Astrocyte of the hippocampus (primary cell): Measurements from ENCODE around the gene HCAR1.
"Not testable (repeated sequence)": the region's sequence is repeated elsewhere in the genome, so short reads cannot be mapped to it uniquely, and the experiment has no call there.

Experiments used
- DNase-seq: peaks from one replicate; pipeline ENCODE4 v3.0.0; 2011; ENCODE audit warnings: low read depth, low spot score

The HCAR1 gene, protein sequence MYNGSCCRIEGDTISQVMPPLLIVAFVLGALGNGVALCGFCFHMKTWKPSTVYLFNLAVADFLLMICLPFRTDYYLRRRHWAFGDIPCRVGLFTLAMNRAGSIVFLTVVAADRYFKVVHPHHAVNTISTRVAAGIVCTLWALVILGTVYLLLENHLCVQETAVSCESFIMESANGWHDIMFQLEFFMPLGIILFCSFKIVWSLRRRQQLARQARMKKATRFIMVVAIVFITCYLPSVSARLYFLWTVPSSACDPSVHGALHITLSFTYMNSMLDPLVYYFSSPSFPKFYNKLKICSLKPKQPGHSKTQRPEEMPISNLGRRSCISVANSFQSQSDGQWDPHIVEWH

DNA sequence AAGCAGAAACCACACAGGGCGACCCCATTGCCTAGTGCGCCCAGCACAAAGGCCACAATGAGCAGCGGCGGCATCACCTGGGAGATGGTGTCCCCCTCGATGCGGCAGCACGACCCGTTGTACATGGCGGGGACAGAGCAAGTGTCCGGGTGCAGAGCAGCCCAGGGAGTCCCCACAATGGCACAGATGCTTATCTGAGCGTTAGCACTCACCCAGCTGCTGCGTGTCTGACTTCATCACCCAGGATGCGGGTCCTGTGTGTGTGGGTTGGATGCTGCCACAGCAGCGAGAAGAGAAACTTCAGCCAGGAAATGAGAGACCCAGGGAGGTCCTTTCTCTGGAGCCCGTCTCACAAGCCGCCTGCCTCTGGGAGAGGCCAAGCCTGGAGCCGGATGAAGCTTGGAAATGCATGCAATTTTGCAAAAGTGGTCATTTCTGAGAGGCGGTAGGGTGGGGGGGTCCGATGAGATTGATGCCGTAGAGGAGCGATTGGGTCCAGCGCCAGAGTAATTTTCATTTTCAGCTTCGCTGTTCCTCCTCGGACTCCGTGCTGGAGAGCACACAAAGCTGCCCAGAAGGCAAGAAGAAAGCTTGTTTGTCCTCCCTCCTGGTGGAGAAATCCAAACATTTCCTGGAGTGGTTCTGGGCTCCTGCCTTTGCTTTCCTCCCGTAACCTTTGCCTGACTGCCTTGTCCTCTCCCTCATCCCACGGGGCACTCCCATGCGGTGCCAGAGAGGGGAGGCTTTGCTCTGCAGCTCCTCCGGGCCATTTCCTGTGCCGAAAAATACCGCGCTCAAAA is at the start of gene HCAR1:
Gene HCAR1, minus strand, starts transcription at position 630 of the 800 bp plus-strand sequence. Its CDS starts 505 bp downstream, at position 125.
- DNase-seq: no peak

DNA sequence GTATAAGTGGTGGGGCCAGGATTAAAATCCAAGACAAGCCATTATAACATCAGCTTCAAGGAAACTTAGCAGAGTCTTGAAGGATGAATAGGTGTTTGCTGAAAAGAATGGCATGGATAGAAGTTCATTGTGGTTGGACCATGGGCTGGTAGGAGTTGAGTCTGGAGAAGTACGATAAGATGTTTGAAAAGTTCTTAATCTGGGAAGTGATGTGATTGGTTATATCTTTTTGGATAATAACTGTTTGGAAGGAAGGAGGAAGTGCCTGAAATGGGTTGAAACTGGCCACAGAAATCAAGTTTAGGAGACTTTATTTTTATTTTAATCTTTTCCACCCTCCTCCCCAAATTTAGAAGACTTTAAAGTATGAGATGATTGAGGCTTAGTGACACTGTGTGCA is 26.9 kb upstream of the HCAR1 start:
- no peak for DNase-seq

GRCh38 chr12:122754790-122755189 is 24.1 kb upstream of the HCAR1 start:
- no peak for DNase-seq

DNA sequence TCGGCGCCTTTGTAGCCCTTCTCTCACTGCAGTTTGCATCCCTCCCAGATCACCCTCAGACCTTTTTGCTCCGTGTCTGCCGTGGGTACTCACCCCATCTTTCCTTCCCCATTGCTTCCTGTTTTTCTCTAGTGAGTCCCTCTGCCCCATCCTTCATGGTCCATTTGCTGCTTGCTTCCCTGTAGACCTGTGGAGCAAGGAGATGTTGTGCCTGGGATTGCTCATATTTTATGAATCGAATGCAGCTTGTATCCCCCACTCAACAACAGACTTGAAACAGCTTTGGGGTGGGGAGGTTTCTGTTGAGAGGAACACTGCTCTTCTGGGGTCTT is 22.6 kb upstream of the HCAR1 start:
- peak; percentile 17 for DNase-seq

DNA sequence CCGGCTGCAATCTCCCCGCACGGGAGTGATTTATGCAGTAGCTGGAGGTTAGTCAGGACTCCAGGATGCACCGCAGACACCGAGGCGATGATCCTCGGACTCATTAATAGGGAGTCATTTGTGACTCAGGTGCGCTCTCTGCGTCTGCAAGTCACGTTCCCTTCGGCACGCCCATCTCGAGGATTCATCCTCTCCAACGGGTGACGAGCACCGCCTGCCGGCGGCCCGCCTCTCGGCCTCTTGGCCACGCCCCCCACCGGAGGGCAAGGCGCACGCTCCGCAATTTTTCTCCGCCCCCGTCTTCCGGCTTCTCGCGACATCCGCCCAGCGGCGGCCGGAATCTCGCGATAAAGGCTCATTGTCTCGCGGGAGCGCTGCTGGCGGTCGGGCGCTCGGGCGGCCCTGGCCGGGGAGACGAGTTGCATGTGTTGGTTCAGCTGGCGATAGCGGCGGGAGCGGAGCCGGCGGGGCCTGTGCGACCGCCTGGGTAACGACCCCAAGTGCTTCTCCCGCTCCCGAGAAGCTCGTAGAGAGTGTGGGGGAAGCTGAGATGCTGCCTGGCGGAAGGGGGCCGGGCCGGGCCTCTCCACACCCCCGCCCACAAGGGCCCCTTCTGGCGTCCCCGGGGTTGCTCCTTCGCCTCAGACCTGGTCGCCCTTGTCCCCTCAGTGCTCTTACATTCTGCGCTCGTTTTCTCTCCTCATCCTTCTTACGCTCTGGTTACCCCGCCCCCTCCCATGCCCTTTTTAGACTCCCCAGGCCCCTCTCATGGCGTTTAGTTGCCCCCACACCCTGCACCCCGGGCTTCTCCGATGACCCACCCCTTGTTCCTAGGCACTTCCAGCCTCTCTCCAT is 22.0 kb upstream of the HCAR1 start, which contains the start of gene DENR:
Gene DENR, plus strand, starts transcription at position 361 of the 855 bp plus-strand sequence. CDS start 878 bp downstream, outside the sequence.
- DNase-seq: peak; percentile 99

DNA sequence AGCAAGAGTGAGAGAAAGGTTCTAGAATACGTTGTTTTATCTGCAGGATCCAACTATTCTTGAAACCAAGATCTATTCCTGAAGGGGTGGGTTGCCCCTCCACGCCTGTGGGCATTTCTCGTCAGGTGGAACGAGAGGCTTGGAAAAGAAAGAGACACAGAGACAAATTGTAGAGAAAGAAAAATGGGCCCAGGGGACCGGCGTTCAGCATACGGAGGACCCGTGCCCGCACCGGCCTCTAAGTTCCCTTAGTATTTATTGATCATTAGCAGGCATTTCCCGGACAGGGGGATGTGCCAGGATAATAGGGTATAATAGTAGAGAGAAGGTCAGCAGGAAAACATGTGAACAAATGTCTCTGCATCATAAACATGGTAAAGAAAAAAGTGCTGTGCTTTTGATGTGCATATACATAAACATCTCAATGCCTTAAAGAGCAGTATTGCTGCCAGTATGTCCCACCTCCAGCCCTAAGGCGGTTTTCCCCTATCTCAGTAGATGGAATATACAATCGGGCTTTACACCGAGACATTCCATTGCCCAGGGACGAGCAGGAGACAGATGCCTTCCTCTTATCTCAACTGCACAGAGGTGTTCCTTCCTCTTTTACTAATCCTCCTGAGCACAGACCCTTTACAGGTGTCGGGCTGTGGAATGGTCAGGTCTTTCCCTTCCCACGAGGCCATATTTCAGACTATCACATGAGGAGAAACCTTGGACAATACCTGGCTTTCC is 20.3 kb upstream of the HCAR1 start:
- DNase-seq: not testable (repeated sequence)

DNA sequence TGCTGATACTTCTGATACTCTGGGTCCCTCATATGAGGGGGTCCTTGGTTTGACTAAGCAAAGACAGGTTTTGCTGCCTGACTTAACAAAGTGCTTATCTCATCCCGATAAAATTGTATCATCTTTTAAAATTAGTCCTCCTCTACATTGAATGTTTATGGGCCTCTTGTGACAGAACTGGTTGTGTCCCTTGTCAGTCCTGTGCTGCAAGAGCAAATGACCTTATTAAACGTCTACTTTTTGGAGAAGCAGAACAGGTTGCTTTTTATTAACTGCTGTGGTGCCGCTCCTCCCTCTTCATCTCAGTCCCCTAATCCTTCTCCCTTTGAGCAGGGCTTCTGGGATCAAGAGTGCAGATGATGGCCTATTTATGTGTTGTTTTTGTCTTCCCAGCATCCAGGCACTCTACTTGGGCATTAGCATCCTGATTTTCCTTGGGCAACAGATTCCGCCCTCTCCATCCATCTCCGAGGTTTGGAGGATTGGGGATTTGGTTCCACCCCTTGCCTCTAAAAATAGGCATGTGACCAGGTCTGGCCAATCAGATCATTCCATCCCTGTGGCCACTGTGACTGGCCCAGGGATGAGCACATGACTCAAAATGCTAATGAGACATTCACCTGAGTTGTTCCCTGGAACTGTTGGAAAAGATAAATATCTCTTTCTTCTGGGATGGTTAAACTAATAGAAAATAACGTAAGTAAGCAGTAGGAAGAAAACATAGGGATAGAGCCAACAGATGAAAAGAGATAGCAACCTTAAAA is 19.1 kb upstream of the HCAR1 start:
- DNase-seq: no peak

- no peak for DNase-seq
Measured at GRCh38 chr12:122747224-122748135, 16.8 kb upstream of the HCAR1 start.

- DNase-seq: no peak
Measured at GRCh38 chr12:122743895-122744525, 13.4 kb upstream of the HCAR1 start.

DNA sequence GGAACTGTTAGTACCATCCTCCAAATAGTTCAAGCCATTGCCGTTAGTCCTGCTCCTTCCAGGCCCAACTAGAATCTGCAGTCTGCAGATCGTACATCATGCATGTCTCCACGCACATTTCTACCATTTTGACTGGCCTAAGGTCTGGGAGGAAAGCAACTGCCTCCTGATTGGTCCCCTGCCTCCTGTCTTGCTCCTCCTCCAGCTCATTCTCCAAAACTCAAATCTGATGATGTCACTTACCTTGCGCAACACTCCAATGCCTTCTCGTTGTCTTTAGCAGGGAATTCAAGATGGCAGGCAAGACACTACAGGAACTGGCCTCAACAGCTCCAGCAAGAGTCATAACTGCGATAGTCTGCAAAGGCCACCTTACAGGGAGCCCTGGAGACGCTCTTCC is 9.7 kb upstream of the HCAR1 start:
- no peak for DNase-seq

DNA sequence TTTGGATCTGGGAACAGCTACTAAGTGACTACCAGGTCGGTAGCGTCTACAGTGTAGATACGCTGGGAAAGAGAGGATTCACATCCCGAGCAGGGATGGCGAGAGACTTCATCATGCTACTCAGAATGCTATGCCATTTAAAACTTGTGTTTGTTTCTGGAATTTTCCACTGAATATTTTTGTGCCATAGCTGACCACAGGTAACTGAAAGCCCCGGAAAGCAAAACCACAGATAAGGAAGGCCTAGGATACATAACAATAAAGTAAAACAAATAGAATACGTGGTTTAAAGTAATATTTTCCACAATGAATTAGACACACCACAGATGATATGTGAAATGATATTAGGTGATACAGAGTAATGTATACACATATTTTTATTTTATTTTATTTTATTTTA is 7.9 kb upstream of the HCAR1 start:
- peak; percentile 52 for DNase-seq

GRCh38 chr12:122732611-122733010 is 2.0 kb upstream of the HCAR1 start:
- no peak for DNase-seq

DNA sequence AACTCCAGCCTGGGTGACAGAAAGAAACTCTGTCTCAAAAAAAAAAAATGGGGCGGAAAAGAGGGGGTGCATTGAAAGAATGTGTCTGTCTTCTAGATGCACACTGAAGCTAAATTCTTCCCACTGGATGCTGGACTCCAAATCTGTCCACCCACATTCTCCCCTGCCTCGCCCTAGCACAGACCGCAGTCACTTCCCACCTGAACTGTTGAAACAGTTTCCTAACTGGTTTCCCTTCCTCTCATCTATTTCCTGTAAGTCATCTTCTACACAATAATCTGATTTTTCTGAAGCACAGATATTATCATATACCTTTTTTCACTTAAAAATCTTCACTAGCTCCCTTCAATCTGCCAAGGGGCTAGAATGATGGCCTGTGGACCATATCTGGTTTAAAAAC is 1.5 kb upstream of the HCAR1 start:
- no peak for DNase-seq

- no peak for DNase-seq
Measured at GRCh38 chr12:122729583-122730214, 945 bp downstream of the HCAR1 start.

DNA sequence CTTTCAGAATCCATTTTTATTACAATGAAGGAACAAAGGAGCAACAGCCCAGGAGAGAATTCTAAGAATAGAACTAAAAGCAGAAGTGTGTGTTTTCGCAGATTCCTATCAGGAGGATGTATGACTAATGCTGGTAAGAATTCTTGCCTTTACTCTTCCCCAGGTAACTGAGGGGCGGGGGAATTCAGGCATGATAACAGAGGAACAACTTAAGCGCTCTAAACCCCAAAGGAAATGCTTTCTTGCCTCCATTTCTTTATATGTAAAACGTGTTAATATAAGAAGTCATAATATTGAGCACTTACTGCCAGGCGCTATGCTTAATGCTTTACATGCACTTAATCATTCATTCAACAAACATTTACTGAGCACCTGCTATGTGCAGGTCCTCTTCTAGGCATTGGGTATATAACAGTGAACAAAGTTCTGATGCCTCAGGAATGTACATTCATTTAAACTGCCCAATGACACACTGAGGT is 4.5 kb downstream of the HCAR1 start:
- DNase-seq: peak; percentile 45

GRCh38 chr12:122725452-122726079 is 5.1 kb downstream of the HCAR1 start:
- DNase-seq: no peak

DNA sequence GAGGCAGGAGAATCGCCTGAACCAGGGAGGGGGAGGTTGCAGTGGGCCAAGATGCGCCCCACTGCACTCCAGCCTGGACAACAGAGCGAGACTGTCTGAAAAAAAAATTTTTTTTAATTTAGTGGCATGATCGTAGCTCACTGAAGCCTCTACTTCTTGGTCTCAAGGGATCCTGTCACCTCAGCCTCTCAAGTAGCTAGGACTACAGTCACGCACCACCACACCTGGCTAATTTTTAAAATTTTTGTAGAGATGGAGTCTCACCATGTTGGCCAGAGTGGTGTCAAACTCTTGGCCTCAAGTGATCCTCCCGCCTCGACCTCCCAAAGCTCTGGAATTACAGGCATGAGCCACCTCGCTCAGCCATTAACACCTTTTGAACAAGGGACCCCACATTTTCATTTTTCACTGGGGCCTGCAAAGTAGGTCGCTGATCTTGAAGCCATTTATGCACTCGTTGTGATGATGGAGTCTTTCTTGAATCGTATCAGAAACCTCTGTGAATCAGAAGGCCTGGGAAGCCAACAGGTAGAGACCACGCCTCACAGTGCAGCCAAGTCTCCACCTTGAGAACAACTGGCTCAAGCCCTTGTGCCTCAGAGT is 5.9 kb downstream of the HCAR1 start:
- no peak for DNase-seq
